OCI-LY3 (cell line): ENCODE results near the gene MYADM.

Experiments
- CTCF ChIP-seq: fragments of 200-600, 300-600 bp; sonication (generic); IDR thresholded peaks from 2 replicates; pipeline ENCODE4 v1.5.1; 2014; ENCODE audit warnings: antibody characterized with exemption, low read length, low read depth
- EZH2phosphoT487 ChIP-seq: fragments of 200-600 bp; shearing (Covaris generic); IDR thresholded peaks from 2 replicates; pipeline ENCODE4 v1.6.1; 2018; ENCODE audit warnings: antibody characterized with exemption, mixed run types, low read depth

- TF ChIP-seq CTCF = no peak
- TF ChIP-seq EZH2phosphoT487 = no peak
Observed at GRCh38 chr19:53867225-53868090, at the start of gene MYADM.
